Muscle layer of colon (tissue), 2 donors: ENCODE results near the gene ANTXR2.

Source experiments
- H3K27ac ChIP-seq: one replicate; pipeline ENCODE4 v1.7.0; 2013; ENCODE audit warnings: low read depth, mild to moderate bottlenecking, low read length, moderate library complexity
- H3K27me3 ChIP-seq, 2 donors: one replicate each; pipeline ENCODE4 v1.7.0; 2013; ENCODE audit warnings: low read length in 2 of 2, mild to moderate bottlenecking in 2 of 2; ENCODE audit not compliant: insufficient read depth in 2 of 2, control insufficient read depth in 1 of 2
- H3K36me3 ChIP-seq: one replicate; pipeline ENCODE4 v1.7.0; 2013; ENCODE audit warnings: mild to moderate bottlenecking, low read length; ENCODE audit not compliant: insufficient read depth
- H3K4me1 ChIP-seq: one replicate; pipeline ENCODE4 v1.7.0; 2013; ENCODE audit warnings: mild to moderate bottlenecking, low read length; ENCODE audit not compliant: insufficient read depth
- H3K4me3 ChIP-seq, 2 donors: one replicate each; pipeline ENCODE4 v1.7.0; 2013; ENCODE audit warnings: low read length in 2 of 2, low read depth in 1 of 2, mild to moderate bottlenecking in 1 of 2, moderate library complexity in 1 of 2
- H3K9ac ChIP-seq: one replicate; pipeline ENCODE4 v1.7.0; 2013; ENCODE audit warnings: low read length
- H3K9me3 ChIP-seq: one replicate; pipeline ENCODE4 v1.7.0; 2013; ENCODE audit warnings: mild to moderate bottlenecking, low read length
- donor health status: abdominal sarcoma.
- donor health status: Adenocarcinoma of cecum.

The ANTXR2 gene

GRCh38 chr4:80075995-80076675, 3.1 kb upstream of the ANTXR2 start:
- Histone ChIP-seq H3K4me1 (peaks cover 16% of the 10 kb centered on the region), H3K27ac (no peak overlapping the region)

GRCh38 chr4:80074651-80075050, 1.6 kb upstream of the ANTXR2 start:
- H3K27me3 ChIP-seq: no peaks in the 10 kb centered on the region
- peaks cover 24% of the 10 kb centered on the region for H3K4me1 ChIP-seq
- no peaks in the 10 kb centered on the region for H3K9me3 ChIP-seq
- H3K4me3 ChIP-seq: peak overlapping the region in 1 of 2 donors; percentile 24
- no peaks in the 10 kb centered on the region for H3K36me3 ChIP-seq
- no peak overlapping the region for H3K27ac ChIP-seq
- H3K9ac ChIP-seq: no peak overlapping the region

More at GRCh38 chr4:80075995-80076675, 3.1 kb upstream of the ANTXR2 start:
- no peak overlapping the region for H3K4me3 ChIP-seq
- H3K9ac ChIP-seq: no peak overlapping the region
- no peaks in the 10 kb centered on the region for H3K9me3 ChIP-seq
- H3K36me3 ChIP-seq: no peaks in the 10 kb centered on the region
- H3K27me3 ChIP-seq: no peaks in the 10 kb centered on the region

GRCh38 chr4:80074069-80074468, 1.0 kb upstream of the ANTXR2 start:
- Histone ChIP-seq H3K4me3 (peak overlapping the region in 1 of 2 donors; percentile 24), H3K36me3 (peaks cover 4% of the 10 kb centered on the region), H3K27ac (peak overlapping the region; percentile 94), H3K9ac (no peak overlapping the region), H3K9me3 (no peaks in the 10 kb centered on the region), H3K27me3 (no peaks in the 10 kb centered on the region), H3K4me1 (peaks cover 30% of the 10 kb centered on the region)

GRCh38 chr4:80073473-80074008, 512 bp upstream of the ANTXR2 start:
- H3K36me3 ChIP-seq: peaks cover 8% of the 10 kb centered on the region
- no peaks in the 10 kb centered on the region for H3K27me3 ChIP-seq
- H3K4me3 ChIP-seq: peak overlapping the region; percentile 71 to 92
- peak overlapping the region; percentile 94 for H3K27ac ChIP-seq
- peaks cover 35% of the 10 kb centered on the region for H3K4me1 ChIP-seq
- peak overlapping the region; percentile 88 for H3K9ac ChIP-seq
- H3K9me3 ChIP-seq: no peaks in the 10 kb centered on the region

GRCh38 chr4:80072228-80072743, 743 bp downstream of the ANTXR2 start:
- Histone ChIP-seq H3K4me1 (peaks cover 46% of the 10 kb centered on the region), H3K4me3 (peak overlapping the region; percentile 71 to 92), H3K27ac (peak overlapping the region; percentile 94), H3K9me3 (no peaks in the 10 kb centered on the region), H3K9ac (peak overlapping the region; percentile 88), H3K36me3 (peaks cover 13% of the 10 kb centered on the region), H3K27me3 (no peaks in the 10 kb centered on the region)

GRCh38 chr4:80071604-80072227, 1.3 kb downstream of the ANTXR2 start:
- Histone ChIP-seq H3K4me1 (peaks cover 46% of the 10 kb centered on the region), H3K9ac (peak overlapping the region; percentile 88), H3K27ac (peak overlapping the region; percentile 94), H3K27me3 (no peaks in the 10 kb centered on the region), H3K9me3 (no peaks in the 10 kb centered on the region), H3K4me3 (peak overlapping the region; percentile 71 to 92), H3K36me3 (peaks cover 14% of the 10 kb centered on the region)

- peaks cover 52% of the 10 kb centered on the region for H3K4me1 ChIP-seq
- no peaks in the 10 kb centered on the region for H3K27me3 ChIP-seq
- no peaks in the 10 kb centered on the region for H3K9me3 ChIP-seq
- H3K4me3 ChIP-seq: peak overlapping the region; percentile 71 to 92
- H3K36me3 ChIP-seq: peaks cover 20% of the 10 kb centered on the region
- peak overlapping the region; percentile 94 for H3K27ac ChIP-seq
- peak overlapping the region; percentile 88 for H3K9ac ChIP-seq
Measured at GRCh38 chr4:80070880-80071603, 2.0 kb downstream of the ANTXR2 start.

- Histone ChIP-seq H3K9me3 (no peaks in the 10 kb centered on the region), H3K27ac (peak overlapping the region; percentile 94), H3K27me3 (no peaks in the 10 kb centered on the region), H3K9ac (peak overlapping the region; percentile 88), H3K4me3 (peak overlapping the region; percentile 71 to 92), H3K4me1 (peaks cover 61% of the 10 kb centered on the region), H3K36me3 (peaks cover 23% of the 10 kb centered on the region)
Measured at GRCh38 chr4:80069837-80070731, 2.9 kb downstream of the ANTXR2 start.

GRCh38 chr4:80069108-80069836, 3.8 kb downstream of the ANTXR2 start:
- Histone ChIP-seq H3K4me3 (peak overlapping the region; percentile 10 to 92), H3K4me1 (peaks cover 62% of the 10 kb centered on the region), H3K27ac (no peak overlapping the region), H3K9me3 (no peaks in the 10 kb centered on the region), H3K27me3 (no peaks in the 10 kb centered on the region), H3K9ac (no peak overlapping the region), H3K36me3 (peaks cover 31% of the 10 kb centered on the region)

- H3K4me1 ChIP-seq: peaks cover 52% of the 10 kb centered on the region
- peaks cover 41% of the 10 kb centered on the region for H3K36me3 ChIP-seq
- H3K9me3 ChIP-seq: no peaks in the 10 kb centered on the region
- H3K27me3 ChIP-seq: no peaks in the 10 kb centered on the region
- no peak overlapping the region for H3K4me3 ChIP-seq
- no peak overlapping the region for H3K27ac ChIP-seq
- no peak overlapping the region for H3K9ac ChIP-seq
Measured at GRCh38 chr4:80065601-80066000, 7.4 kb downstream of the ANTXR2 start.
